A549 treated with RU486 at 1 μM for 4 hours (cell line): Measurements from ENCODE around the gene RBP5. TPM values are rescaled to one million over a fixed set of nuclear protein-coding genes. Genes with fewer than 3 reads are reported as not detected.

Experiments used
- total RNA-seq: library from RNA; stranded (reverse); fragments of 200-300 nt; extraction: Qiagen RNA extraction; gene quantifications from 5 replicates; pipeline ENCODE4 v1.2.3, GENCODE V29; 2022; ENCODE audit warnings: low read depth

RBP5 gene, protein sequence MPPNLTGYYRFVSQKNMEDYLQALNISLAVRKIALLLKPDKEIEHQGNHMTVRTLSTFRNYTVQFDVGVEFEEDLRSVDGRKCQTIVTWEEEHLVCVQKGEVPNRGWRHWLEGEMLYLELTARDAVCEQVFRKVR
- not detected in 5 replicates for total RNA-seq

GRCh38 chr12:7128681-7129286, at the start of gene RBP5:
TSS of gene RBP5 (minus strand) at chr12:7128889. CDS start at chr12:7128775, 114 bp downstream.

DNA sequence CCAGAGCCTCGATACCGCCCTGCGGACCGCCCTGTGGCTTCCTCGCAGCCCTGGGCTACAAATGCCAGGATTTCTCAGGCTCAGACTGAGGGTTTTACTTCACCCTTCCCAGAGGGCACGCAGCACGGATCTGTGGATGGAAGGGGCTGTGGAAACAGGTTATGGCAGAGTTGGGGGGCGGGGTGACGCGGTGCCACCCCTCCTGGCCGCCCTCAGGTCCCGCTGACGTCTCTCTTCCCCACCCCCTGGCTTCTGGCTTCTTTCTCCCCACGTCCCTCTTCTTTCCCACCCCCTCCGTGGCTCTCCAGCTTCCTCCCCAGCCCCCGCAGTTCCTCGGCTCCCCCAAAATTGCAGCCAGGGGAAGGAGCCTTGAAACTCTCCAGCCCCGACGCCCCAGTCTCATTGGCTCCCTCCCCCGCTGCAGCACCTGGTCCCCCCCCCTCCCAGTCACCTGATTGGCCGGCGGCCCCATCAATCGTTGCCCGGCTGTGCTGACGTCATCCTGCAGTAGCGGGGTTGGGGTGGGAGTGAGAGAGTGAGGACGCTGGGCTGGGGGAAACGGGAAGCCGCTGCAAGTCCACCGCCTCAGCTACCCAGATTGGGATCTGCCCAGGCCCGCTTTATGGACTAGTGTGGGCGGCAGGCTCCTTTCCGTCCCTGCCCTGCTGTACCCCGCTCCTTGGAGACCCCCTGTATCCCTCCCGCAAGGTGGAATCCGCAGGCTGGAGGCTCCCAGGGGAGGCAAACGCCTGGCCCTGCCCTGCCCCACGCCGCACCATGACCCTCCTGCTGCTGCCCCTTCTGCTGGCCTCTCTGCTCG, 1.4 kb upstream of the RBP5 start, which contains the start of gene CLSTN3:
CLSTN3 (plus strand) TSS at position 500 of the 820 bp plus-strand sequence; CDS start at position 778, 278 bp downstream.

GRCh38 chr12:7108796-7109571, 19.7 kb downstream of the RBP5 start, which contains the start of gene C1RL:
TSS of gene C1RL (minus strand) at chr12:7109214. CDS start at chr12:7109180, 34 bp downstream.

GRCh38 chr12:7092229-7092985, 36.3 kb downstream of the RBP5 start, which contains the start of gene C1R:
TSS of gene C1R (minus strand) at chr12:7092445. CDS start at chr12:7092388, 57 bp downstream.

Other genes starting within 250 kb of the RBP5 start
- gene LRRC23, start 224.1 kb downstream of the RBP5 start, total RNA-seq = 16.6 to 19.4 TPM (median 18.2 TPM) in 5 replicates
- 36.1 to 43.9 TPM (median 38.6 TPM) in 5 replicates for gene ENO2, start 214.3 kb downstream of the RBP5 start, total RNA-seq
- gene ATN1, start 200.9 kb downstream of the RBP5 start, total RNA-seq = 46.3 to 79.4 TPM (median 70.1 TPM) in 5 replicates
- not detected in 5 replicates for gene RNU7-1, start 185.1 kb downstream of the RBP5 start, total RNA-seq
- gene C12orf57, start 184.9 kb downstream of the RBP5 start, total RNA-seq = 259 to 304 TPM (median 287 TPM) in 5 replicates
- gene PTPN6, start 177.5 kb downstream of the RBP5 start, total RNA-seq = 9.5 to 14.0 TPM (median 11.9 TPM) in 5 replicates
- gene PHB2, start 158.2 kb downstream of the RBP5 start, total RNA-seq = 303 to 358 TPM (median 334 TPM) in 5 replicates
- 61.3 to 85.1 TPM (median 67.4 TPM) in 5 replicates for gene EMG1, start 158.0 kb downstream of the RBP5 start, total RNA-seq
- 33.9 to 38.3 TPM (median 36.4 TPM) in 5 replicates for gene LPCAT3, start 110.4 kb downstream of the RBP5 start, total RNA-seq
- gene C1S, start 68.2 kb downstream of the RBP5 start, total RNA-seq = 38.1 to 57.7 TPM (median 45.5 TPM) in 5 replicates
- gene C1R, start 36.4 kb downstream of the RBP5 start, total RNA-seq = 25.4 to 46.6 TPM (median 28.4 TPM) in 5 replicates
- 9.8 to 15.2 TPM (median 11.2 TPM) in 5 replicates for gene C1RL, start 19.7 kb downstream of the RBP5 start, total RNA-seq
- 11.3 to 15.3 TPM (median 14.5 TPM) in 5 replicates for gene CLSTN3, start 1.5 kb upstream of the RBP5 start, total RNA-seq
- 27.0 to 36.0 TPM (median 31.8 TPM) in 5 replicates for gene PEX5, start 60.8 kb upstream of the RBP5 start, total RNA-seq
- not detected in 5 replicates for gene ACSM4, start 175.2 kb upstream of the RBP5 start, total RNA-seq